GM18861 (cell line): ENCODE data around the gene CLTCL1.
"Not testable (repeated sequence)": the region's sequence is repeated elsewhere in the genome, so short reads cannot be mapped to it uniquely, and the experiment has no call there.

ENCODE experiments used
- ATAC-seq: cut with Tn5 transposase; IDR thresholded peaks from one replicate; pipeline ENCODE4 v1.9.1; 2021; ENCODE audit not compliant: unreplicated experiment

CLTCL1 gene

DNA sequence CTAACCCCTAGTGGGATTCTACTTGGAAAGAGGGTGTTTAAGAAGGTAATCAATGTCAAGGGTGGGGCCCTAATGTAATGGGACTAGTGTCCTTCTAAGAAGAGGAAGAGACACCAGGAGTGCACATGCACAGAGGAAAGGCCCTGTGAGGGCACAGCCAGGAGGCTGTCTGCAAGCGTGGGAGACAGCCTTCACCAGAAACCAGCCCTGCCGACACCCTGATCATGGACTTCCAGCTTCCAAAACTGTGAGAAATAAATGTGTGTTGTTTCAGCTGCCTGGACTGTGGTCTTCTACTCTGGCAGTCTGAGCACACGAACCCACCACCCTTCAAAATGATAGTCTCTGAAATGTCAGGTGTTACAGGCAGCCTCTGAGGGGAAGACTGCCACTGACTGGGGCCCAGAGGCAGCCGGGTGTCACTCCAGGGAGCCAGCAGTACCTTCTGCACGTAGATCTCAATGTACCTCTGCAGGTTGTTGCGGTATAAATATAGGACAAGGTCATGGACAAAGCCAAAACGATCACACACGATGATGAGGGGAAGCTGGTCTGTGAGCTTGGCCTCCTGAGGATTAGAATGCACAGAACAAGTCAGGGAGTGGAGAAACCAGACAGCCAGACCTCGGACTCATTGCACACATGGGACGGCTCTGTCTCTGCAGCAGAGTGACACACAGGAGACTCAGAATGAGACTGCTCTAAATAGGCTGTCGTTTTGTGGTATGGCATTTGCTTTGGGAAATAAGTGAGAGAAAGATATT is 69.1 kb downstream of the CLTCL1 start:
- no peak for ATAC-seq

- ATAC-seq, result no peak
Measured at GRCh38 chr22:19220867-19221266, 70.7 kb downstream of the CLTCL1 start.

- no peak for ATAC-seq
Measured at GRCh38 chr22:19218541-19219233, 72.8 kb downstream of the CLTCL1 start.

GRCh38 chr22:19216579-19216978 is 74.9 kb downstream of the CLTCL1 start:
- ATAC-seq, result no peak

- ATAC-seq, result no peak
Measured at GRCh38 chr22:19215360-19215759, 76.2 kb downstream of the CLTCL1 start.

DNA sequence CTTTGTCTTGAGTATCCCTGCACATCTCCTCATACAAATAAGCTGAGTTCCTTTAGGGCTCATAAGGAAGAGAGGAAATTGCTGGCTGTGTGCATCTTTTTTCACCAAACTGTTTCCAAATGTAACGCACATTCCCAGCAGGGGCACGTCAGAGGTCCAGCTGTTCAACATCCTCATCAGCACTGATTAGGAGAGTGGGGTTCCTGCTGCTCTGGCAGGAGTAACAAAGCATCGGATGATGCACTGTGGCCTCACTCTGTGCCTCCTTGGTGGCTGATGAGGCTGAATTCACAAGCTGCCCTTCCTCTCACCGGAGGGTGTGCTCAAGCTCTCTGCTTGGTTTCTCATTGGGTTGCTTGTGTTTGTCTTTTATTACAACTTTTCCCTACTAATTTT is 77.4 kb downstream of the CLTCL1 start:
- ATAC-seq, result no peak

GRCh38 chr22:19213442-19214077 is 78.0 kb downstream of the CLTCL1 start:
- no peak for ATAC-seq

GRCh38 chr22:19213001-19213400 is 78.5 kb downstream of the CLTCL1 start:
- no peak for ATAC-seq

DNA sequence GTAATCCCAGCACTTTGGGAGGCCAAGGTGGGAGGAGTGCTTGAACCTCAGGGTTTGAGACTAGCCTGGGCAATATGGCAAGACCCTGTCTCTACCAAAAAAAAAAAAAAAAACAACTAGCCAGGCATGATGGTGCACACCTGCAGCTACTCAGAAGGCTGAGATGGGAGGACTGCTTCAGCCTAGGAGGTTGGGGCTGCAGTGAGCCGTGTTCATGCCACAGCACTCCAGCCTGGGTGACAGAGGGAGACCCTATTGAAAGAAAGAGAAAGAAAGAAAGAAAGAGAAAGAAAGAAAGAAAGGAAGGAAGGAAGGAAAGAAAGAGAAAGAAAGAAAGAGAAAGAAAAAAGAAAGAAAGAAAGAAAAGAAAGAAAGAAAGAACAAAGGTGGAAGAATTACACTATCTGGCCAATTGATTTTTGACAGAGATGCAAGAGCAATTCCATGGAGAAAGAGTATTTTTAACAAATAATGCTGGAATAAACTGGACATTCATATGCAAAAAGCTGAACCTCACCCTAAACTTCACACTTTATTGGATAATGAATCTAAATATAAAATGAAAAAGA is 79.1 kb downstream of the CLTCL1 start:
- ATAC-seq, result no peak

DNA sequence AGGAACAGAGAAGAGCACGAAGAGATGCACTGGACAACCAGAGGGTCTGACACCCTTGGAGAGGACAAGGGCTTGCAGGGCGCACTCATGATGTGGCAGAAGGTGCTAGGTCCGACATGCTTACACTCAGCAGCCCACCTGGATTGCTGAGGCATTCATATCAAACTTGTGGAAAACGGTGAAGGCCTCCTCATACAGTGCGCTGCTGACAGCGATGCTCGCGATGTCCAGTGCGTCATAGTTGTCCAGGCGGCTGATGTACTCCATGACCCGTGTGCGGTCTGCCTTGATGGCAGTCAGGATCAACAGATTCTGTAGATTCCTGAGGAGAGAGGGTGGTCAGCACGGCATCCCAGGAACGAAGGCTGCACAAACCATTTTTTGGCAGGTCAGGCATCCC is 81.3 kb downstream of the CLTCL1 start:
- no peak for ATAC-seq

DNA sequence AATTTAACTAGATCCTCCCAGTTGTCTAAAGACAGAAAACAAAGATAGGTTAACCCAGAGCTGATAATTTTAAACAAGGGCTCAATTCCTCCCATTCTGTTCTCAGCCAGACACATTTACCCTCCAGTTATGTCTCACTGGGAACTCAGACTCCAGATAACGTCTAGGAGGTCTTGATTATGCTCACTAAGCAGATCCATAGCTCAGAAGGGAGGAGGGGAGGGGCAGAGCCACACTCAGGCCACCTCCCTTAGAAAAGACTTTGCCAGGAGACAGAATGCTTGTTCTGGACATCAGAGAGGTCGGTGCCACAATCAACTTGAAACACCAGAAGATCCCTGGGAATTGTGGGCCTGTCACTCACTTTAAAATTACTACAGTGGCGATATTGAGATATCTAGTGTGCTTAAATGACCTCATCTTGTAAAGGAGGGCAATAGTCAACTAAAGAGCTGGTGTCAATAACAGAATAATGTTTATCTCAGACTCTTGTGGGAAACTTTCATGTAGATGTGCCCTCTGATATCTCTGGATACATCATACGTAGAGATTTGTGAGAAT is 83.2 kb downstream of the CLTCL1 start:
- no peak for ATAC-seq

DNA sequence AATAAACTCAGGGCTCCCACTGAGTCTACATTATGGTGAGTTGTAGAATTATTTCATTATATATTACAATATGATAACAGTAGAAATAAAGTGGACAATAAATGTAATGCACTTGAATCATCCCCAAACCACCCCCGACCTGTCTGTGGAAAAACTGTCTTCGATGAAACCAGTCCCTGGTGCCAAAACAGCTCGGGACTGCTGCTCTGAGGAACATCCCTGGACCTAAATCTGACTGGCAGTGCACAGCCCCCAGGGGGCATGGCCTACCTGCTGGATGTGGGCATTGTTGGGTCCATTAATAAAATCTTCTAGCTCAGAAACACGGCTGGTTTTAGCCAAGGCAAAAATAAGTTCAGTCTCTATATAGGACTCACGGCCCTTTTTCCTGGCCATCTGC is 83.6 kb downstream of the CLTCL1 start:
- no peak for ATAC-seq

GRCh38 chr22:19207401-19207808 is 84.1 kb downstream of the CLTCL1 start:
- ATAC-seq, result no peak

DNA sequence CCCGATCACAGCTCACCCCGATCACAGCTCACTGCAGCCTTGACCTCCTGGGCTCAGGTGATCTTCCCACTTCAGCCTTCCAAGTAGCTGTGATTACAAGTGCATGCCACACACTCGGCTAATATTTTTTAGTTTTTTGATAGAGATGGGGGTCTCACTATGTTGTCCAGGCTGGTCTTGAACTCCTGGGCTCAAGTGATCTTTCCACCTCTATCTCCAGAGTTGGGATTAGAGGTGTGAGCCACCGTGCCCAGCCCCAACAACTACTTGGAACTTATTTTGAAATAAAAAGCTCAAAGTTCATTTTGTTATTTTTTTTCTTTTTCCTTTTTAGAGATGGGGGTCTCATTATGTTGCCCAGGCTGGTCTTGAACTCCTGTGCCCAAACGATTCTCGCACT is 85.2 kb downstream of the CLTCL1 start:
- no peak for ATAC-seq

GRCh38 chr22:19204640-19205039 is 86.9 kb downstream of the CLTCL1 start:
- ATAC-seq, result no peak

- ATAC-seq, result no peak
Measured at GRCh38 chr22:19203834-19204233, 87.7 kb downstream of the CLTCL1 start.

GRCh38 chr22:19202799-19203186 is 88.7 kb downstream of the CLTCL1 start:
- not testable (repeated sequence) for ATAC-seq

DNA sequence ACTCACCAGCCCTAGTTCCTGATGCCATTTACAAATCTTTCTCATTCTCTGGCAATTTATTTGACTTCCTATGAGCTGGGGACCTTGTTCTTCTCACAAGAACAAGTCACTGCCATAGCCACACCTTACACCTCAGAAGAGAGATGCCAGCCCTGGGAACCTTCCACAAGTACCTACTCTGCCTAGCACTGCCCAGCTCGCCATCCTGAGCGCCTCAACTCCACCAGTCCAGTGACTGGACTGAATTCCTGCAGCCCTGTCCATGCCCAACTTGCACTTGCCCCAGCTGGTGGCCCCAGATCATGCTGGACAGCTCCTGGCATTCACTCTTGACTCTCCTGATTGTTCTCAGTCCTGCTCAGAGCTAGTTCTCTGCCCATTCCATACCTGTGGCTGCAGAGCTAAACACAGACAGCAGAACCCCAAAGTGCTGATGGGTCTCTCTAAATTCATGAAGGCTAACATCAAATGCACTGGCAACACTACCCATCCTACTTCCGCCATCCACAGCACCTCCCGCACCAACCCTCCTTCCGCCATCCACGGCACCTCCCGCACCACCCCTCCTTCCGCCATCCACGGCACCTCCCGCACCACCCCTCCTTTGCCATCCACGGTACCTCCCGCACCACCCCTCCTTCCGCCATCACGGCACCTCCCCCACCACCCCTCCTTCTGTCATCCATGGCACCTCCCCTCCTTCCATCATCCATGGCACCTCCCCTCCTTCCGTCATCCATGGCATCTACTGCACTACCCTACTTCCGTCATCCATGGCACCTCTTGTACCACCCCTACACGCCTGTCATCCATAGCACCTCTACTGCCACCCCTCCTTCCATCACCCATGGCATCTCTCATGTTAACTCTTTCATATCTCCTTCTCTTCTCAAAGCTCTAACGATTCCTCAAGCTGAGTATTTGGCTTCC is 89.4 kb downstream of the CLTCL1 start:
- no peak for ATAC-seq

GRCh38 chr22:19201130-19201868 is 90.2 kb downstream of the CLTCL1 start:
- ATAC-seq, result no peak

DNA sequence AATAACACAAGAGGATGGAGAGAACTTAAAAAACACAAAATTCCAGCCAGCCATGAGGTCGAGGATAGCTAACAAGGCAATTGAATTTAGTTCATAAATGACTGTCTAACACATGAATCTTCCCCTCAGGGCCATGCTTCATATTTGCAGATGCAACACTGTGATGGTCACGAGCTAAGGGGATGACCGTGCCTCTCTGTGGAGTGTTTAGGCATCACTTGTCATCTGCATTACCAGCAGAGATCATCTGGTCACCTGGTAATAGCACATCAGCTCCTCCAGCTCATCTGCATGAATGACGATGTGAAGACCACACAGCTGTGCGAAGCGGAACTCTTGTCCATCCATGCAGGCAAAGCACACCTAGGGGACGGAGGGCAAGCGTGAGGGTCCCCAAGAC is 92.0 kb downstream of the CLTCL1 start:
- no peak for ATAC-seq
